Suprapubic skin (tissue), 4 donors: Measurements from ENCODE around the gene PRDM5. TPM values are rescaled to one million over a fixed set of nuclear protein-coding genes. Genes with fewer than 3 reads are reported as not detected.

Experiments used
- DNase-seq, 2 donors: peaks; one replicate each; pipeline ENCODE4 v3.0.0-alpha.2; 2019; ENCODE audit warnings: low spot score in 2 of 2
- H3K27ac ChIP-seq: fragments of 200-600 bp; sonication (generic); one replicate; pipeline ENCODE4 v1.5.1; 2019
- H3K27me3 ChIP-seq: fragments of 200-600 bp; sonication (generic); one replicate; pipeline ENCODE4 v1.5.1; 2019
- H3K36me3 ChIP-seq: fragments of 200-600 bp; sonication (generic); one replicate; pipeline ENCODE4 v1.5.1; 2019
- H3K4me1 ChIP-seq: fragments of 200-600 bp; sonication (generic); one replicate; pipeline ENCODE4 v1.5.1; 2019
- H3K4me3 ChIP-seq: fragments of 200-600 bp; sonication (generic); one replicate; pipeline ENCODE4 v1.5.1; 2019; ENCODE audit warnings: mild to moderate bottlenecking
- H3K9me3 ChIP-seq: fragments of 200-600 bp; sonication (generic); one replicate; pipeline ENCODE4 v1.5.1; 2019
- CTCF ChIP-seq, 2 donors: fragments of 200-600 bp in 1 of 2; fragments of 450-650 bp in 1 of 2; sonication (generic) in 1 of 2; IDR thresholded peaks; one replicate each; pipeline ENCODE4 v1.5.1; 2016 to 2019; ENCODE audit warnings: antibody characterized with exemption in 2 of 2, mild to moderate bottlenecking in 1 of 2, moderate library complexity in 1 of 2
- EP300 ChIP-seq: sonication (generic); formaldehyde crosslinking; IDR thresholded peaks from one replicate; pipeline ENCODE4 v1.6.1; 2017; ENCODE audit warnings: antibody characterized with exemption
- POLR2A ChIP-seq, 2 donors: fragments of 450-650 bp; IDR thresholded peaks; one replicate each; pipeline ENCODE4 v1.6.1; 2017; ENCODE audit warnings: antibody characterized with exemption in 2 of 2, mild to moderate bottlenecking in 2 of 2, moderate library complexity in 2 of 2
- POLR2AphosphoS5 ChIP-seq, 3 donors: sonication (generic); formaldehyde crosslinking; IDR thresholded peaks; one replicate each; pipeline ENCODE4 v1.6.1; 2017; ENCODE audit warnings: antibody characterized with exemption in 3 of 3
- WGBS: methylation state at CpG from one replicate; pipeline ENCODE4 v1.1.5; 2018; 5-methylcytosine and 5-hydroxymethylcytosine counted together
- total RNA-seq, 4 donors: library from RNA; depleted of rRNA; stranded (reverse); fragments of >200 nt; gene quantifications; one replicate each; pipeline ENCODE4 v1.1.0, GENCODE V29; 2016

Gene PRDM5
- total RNA-seq, 4 donors from 2014 or later, result 3.0 to 12.0 (median 4.5) TPM

- 82% methylated on average over 3 of the region's 3 CpGs for WGBS
Observed at GRCh38 chr4:120877021-120877420, 45.5 kb downstream of the PRDM5 start.

GRCh38 chr4:120874792-120875774 lies 47.4 kb downstream of the PRDM5 start:
- WGBS, result 74% methylated on average over 4 of the region's 4 CpGs
- TF ChIP-seq CTCF (IDR thresholded peaks at IDR 0.05) (no peak), POLR2AphosphoS5 (IDR thresholded peaks at IDR 0.05) (no peak), EP300 (no peak), POLR2A (IDR thresholded peaks at IDR 0.05) (no peak)
- H3K27me3 ChIP-seq, result no peaks in the 10 kb centered on the region
- no peaks in the 10 kb centered on the region for H3K4me1 ChIP-seq
- H3K27ac ChIP-seq, result no peak overlapping the region
- no peak for DNase-seq
- no peak overlapping the region for H3K4me3 ChIP-seq
- no peaks in the 10 kb centered on the region for H3K9me3 ChIP-seq
- no peaks in the 10 kb centered on the region for H3K36me3 ChIP-seq

More at GRCh38 chr4:120877021-120877420, 45.5 kb downstream of the PRDM5 start:
- DNase-seq, result no peak
- Histone ChIP-seq H3K27ac (no peak overlapping the region), H3K9me3 (no peaks in the 10 kb centered on the region), H3K4me1 (no peaks in the 10 kb centered on the region), H3K27me3 (no peaks in the 10 kb centered on the region), H3K4me3 (no peak overlapping the region), H3K36me3 (no peaks in the 10 kb centered on the region)
- TF ChIP-seq CTCF (IDR thresholded peaks at IDR 0.05) (no peak), POLR2A (IDR thresholded peaks at IDR 0.05) (no peak), POLR2AphosphoS5 (IDR thresholded peaks at IDR 0.05) (no peak), EP300 (no peak)

GRCh38 chr4:120873554-120873953 lies 49.0 kb downstream of the PRDM5 start:
- Histone ChIP-seq H3K36me3 (no peaks in the 10 kb centered on the region), H3K9me3 (no peaks in the 10 kb centered on the region), H3K4me3 (no peak overlapping the region), H3K27me3 (no peaks in the 10 kb centered on the region), H3K27ac (no peak overlapping the region), H3K4me1 (peaks cover 4% of the 10 kb centered on the region)
- 80% methylated on average over 1 of the region's 1 CpG for WGBS
- no peak for DNase-seq
- TF ChIP-seq CTCF (IDR thresholded peaks at IDR 0.05) (no peak), EP300 (no peak), POLR2A (IDR thresholded peaks at IDR 0.05) (no peak), POLR2AphosphoS5 (IDR thresholded peaks at IDR 0.05) (no peak)

- Histone ChIP-seq H3K4me3 (no peak overlapping the region), H3K27me3 (no peaks in the 10 kb centered on the region), H3K4me1 (peaks cover 4% of the 10 kb centered on the region), H3K27ac (no peak overlapping the region), H3K9me3 (no peaks in the 10 kb centered on the region), H3K36me3 (no peaks in the 10 kb centered on the region)
- no peak for DNase-seq
- WGBS, result 81% methylated on average over 4 of the region's 4 CpGs
- TF ChIP-seq POLR2A (IDR thresholded peaks at IDR 0.05) (no peak), POLR2AphosphoS5 (IDR thresholded peaks at IDR 0.05) (no peak), CTCF (IDR thresholded peaks at IDR 0.05) (no peak), EP300 (no peak)
Observed at GRCh38 chr4:120871173-120871572, 51.4 kb downstream of the PRDM5 start.

- TF ChIP-seq POLR2A (IDR thresholded peaks at IDR 0.05), result no peak
- TF ChIP-seq CTCF (IDR thresholded peaks at IDR 0.05), result no peak
- no peak for TF ChIP-seq POLR2AphosphoS5 (IDR thresholded peaks at IDR 0.05)
- TF ChIP-seq EP300, result no peak
- no peaks in the 10 kb centered on the region for H3K27me3 ChIP-seq
- no peaks in the 10 kb centered on the region for H3K36me3 ChIP-seq
- H3K4me3 ChIP-seq, result no peak overlapping the region
- DNase-seq, result no peak
- WGBS, result 91% methylated on average over 3 of the region's 3 CpGs
- H3K9me3 ChIP-seq, result no peaks in the 10 kb centered on the region
- no peak overlapping the region for H3K27ac ChIP-seq
- peaks cover 4% of the 10 kb centered on the region for H3K4me1 ChIP-seq
Observed at GRCh38 chr4:120870279-120870673, 52.2 kb downstream of the PRDM5 start.
